Uterus (tissue), 4 donors: ENCODE results near the gene INSM1. TPM values are rescaled to one million over a fixed set of nuclear protein-coding genes. Genes with fewer than 3 reads are reported as not detected.

ENCODE experiments used
- DNase-seq, 2 donors: peaks; one replicate each; pipeline ENCODE4 v3.0.0-alpha.2; 2019 to 2020
- H3K27ac ChIP-seq, 2 donors: fragments of 200-600 bp; sonication (generic); 1 replicate in 1 of 2; 2 replicates in 1 of 2; pipeline ENCODE4 v1.5.1; 2016 to 2018
- H3K27me3 ChIP-seq, 2 donors: fragments of 200-600 bp; sonication (generic); one replicate each; pipeline ENCODE4 v1.5.1; 2018 to 2019; ENCODE audit warnings: control low read depth in 1 of 2
- H3K36me3 ChIP-seq, 2 donors: fragments of 200-600 bp; sonication (generic); one replicate each; pipeline ENCODE4 v1.5.1; 2019; ENCODE audit warnings: control low read depth in 1 of 2
- H3K4me1 ChIP-seq, 2 donors: fragments of 200-600 bp; sonication (generic); one replicate each; pipeline ENCODE4 v1.5.1; 2018 to 2019; ENCODE audit warnings: control low read depth in 1 of 2
- H3K4me3 ChIP-seq, 2 donors: fragments of 200-600 bp; sonication (generic); 1 replicate in 1 of 2; 2 replicates in 1 of 2; pipeline ENCODE4 v1.5.1; 2018 to 2019; ENCODE audit warnings: mild to moderate bottlenecking in 1 of 2
- H3K9me3 ChIP-seq, 2 donors: fragments of 200-600 bp; sonication (generic); one replicate each; pipeline ENCODE4 v1.5.1; 2019; ENCODE audit warnings: control low read depth in 1 of 2
- POLR2A ChIP-seq, 2 donors: fragments of 450-650 bp; IDR thresholded peaks; one replicate each; pipeline ENCODE4 v1.6.1; 2016; ENCODE audit warnings: antibody characterized with exemption in 2 of 2, mild to moderate bottlenecking in 1 of 2, moderate library complexity in 1 of 2
- intact Hi-C: fragments of 100-400 bp; cut with DNase I; formaldehyde crosslinking; loops from one replicate; pipeline ENCODE4 v1.15.1; 2023; ENCODE audit warnings: low total_unique reads
- total RNA-seq, 4 donors: library from RNA; depleted of rRNA in 3 of 4; stranded (reverse); fragments of >200 nt in 3 of 4; gene quantifications; one replicate each; pipeline versions ENCODE4 v1.1.0 to v1.2.4, GENCODE V29; 2014 to 2023
- TF ChIP-seq, protein P1 (sequence below), 4 experiments: fragments of 200-600 bp in 2 of 4; fragments of 450-650 bp in 2 of 4; sonication (generic) in 2 of 4; IDR thresholded peaks; one replicate each; pipeline ENCODE4 v1.5.1; 2016 to 2019; ENCODE audit warnings: antibody characterized with exemption in 4 of 4, mild to moderate bottlenecking in 2 of 4, moderate library complexity in 1 of 4
- donor health status: DM: yes; HTN: yes; CAD: no.

INSM1 gene
- total RNA-seq, 4 donors from 2014 or later, result not detected

DNA sequence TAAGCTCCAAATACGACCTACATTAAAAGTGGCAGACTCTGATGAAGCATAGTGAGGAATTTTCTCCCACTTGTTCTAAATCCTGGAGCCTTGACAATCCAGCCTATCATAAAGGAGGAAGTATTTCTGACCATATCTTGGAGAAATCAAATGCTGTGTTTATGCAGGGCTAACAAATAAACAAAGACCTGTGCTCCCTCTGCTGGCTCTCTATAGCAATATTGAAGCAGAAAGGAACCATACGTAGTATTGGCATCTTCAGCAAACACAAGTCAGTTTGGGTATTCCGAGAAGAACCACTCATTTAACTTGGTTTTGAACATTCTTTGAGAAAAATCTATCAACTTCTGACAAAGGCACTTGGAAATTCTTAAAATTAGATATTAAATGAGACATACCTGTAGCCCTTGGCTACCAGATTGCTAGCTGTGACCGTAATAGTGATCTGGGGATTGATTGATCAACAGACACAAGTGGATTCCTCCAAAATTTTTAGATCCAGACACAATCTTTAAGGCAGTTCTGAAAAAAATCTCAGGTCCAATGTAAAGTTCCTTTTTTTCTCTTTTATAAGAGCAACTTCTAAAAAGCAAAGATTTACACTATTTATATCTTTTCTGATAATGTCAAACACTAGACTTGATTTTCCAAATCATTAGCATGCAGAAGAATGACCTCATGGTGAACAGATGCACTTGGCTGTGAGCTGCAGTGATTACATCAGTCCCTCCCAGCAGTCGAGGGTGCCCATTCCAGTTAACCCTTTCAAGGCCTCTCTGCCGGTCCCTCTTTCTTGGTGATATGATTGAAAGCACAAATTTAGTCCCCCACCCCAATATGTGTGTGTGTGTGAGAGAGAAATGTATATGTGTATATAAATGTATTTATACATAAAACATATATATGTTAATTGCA, 40.2 kb downstream of the INSM1 start:
- no peak for DNase-seq
- Histone ChIP-seq H3K36me3 (no peaks in the 10 kb centered on the region), H3K27me3 (no peaks in the 10 kb centered on the region), H3K27ac (no peak overlapping the region), H3K9me3 (no peaks in the 10 kb centered on the region), H3K4me1 (no peaks in the 10 kb centered on the region), H3K4me3 (no peak overlapping the region)
- TF ChIP-seq, protein P1, sequence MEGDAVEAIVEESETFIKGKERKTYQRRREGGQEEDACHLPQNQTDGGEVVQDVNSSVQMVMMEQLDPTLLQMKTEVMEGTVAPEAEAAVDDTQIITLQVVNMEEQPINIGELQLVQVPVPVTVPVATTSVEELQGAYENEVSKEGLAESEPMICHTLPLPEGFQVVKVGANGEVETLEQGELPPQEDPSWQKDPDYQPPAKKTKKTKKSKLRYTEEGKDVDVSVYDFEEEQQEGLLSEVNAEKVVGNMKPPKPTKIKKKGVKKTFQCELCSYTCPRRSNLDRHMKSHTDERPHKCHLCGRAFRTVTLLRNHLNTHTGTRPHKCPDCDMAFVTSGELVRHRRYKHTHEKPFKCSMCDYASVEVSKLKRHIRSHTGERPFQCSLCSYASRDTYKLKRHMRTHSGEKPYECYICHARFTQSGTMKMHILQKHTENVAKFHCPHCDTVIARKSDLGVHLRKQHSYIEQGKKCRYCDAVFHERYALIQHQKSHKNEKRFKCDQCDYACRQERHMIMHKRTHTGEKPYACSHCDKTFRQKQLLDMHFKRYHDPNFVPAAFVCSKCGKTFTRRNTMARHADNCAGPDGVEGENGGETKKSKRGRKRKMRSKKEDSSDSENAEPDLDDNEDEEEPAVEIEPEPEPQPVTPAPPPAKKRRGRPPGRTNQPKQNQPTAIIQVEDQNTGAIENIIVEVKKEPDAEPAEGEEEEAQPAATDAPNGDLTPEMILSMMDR (IDR thresholded peaks at IDR 0.05), result no peak
- no peak for TF ChIP-seq POLR2A (IDR thresholded peaks at IDR 0.05)
- intact Hi-C loops, result no loop called here

DNA sequence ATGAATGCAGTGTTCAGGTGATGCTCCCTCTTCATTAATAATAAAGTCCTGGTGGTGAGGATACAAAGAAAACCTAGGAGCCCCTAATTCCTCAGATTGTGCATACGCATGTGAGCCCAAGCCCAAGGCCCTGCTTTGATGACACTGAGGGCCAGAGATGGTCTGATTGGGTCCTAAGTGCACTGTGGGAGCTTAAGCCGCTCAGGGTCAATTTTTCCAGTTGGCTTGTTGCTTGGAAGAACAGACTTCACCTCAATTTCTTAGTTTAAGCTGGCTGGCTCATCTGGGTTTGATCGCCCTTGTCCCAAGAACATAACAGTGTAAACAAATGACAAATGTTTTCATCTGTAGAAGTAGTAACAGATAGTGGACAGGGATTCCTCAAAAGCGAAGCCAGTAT, 41.4 kb downstream of the INSM1 start:
- H3K27ac ChIP-seq, result no peak overlapping the region
- H3K4me3 ChIP-seq, result no peak overlapping the region
- intact Hi-C loops, result no loop called here
- H3K36me3 ChIP-seq, result no peaks in the 10 kb centered on the region
- no peaks in the 10 kb centered on the region for H3K27me3 ChIP-seq
- H3K9me3 ChIP-seq, result no peaks in the 10 kb centered on the region
- no peaks in the 10 kb centered on the region for H3K4me1 ChIP-seq
- no peak for TF ChIP-seq POLR2A (IDR thresholded peaks at IDR 0.05)
- TF ChIP-seq, protein P1 (IDR thresholded peaks at IDR 0.05), result no peak
- no peak for DNase-seq

DNA sequence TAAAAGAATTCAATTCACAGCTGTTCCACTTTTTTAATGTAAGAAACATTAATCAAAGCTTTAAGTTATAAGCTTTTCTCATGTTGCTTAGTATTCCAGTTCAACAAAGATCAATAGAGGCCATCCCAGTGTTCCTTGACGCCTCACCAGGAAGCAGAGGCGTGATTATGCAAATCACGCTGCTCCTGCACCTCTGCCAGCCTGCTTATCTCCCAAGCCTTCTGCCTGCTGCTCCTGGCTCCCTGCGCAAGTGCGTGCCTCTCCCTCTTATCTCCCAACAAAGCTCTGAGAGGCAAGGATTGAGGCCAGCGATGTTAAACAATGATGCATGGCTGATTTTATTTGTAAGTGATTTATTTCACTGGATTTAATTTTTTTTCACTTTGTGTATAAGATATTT, 42.8 kb downstream of the INSM1 start:
- no peak for DNase-seq
- intact Hi-C loops, result no loop called here

DNA sequence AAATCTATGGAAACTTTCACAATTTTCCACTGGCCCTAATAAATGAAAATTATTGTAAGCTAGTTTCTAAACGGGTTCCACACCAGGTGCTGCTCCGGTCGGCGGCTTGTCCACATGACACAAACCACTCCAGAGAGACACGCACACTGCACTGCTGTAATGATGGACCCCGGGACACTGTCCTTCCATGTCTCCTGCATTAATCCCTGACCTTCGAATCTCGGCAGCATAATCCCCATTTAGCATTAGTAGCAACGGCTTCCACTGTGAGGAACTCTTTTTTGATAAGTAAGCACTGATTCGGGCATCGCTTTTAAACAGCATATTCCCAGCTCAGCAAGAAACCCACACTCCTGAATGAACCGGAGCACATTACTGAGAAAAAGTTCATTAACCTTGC, 43.5 kb downstream of the INSM1 start:
- Histone ChIP-seq H3K9me3 (no peaks in the 10 kb centered on the region), H3K27me3 (no peaks in the 10 kb centered on the region), H3K4me1 (no peaks in the 10 kb centered on the region), H3K4me3 (no peak overlapping the region), H3K27ac (no peak overlapping the region), H3K36me3 (no peaks in the 10 kb centered on the region)
- TF ChIP-seq POLR2A (IDR thresholded peaks at IDR 0.05), result no peak
- TF ChIP-seq, protein P1 (IDR thresholded peaks at IDR 0.05), result no peak
- intact Hi-C loops, result no loop called here
- no peak for DNase-seq

More for the DNA sequence above, 42.8 kb downstream of the INSM1 start:
- Histone ChIP-seq H3K27ac (no peak overlapping the region), H3K4me3 (no peak overlapping the region), H3K4me1 (no peaks in the 10 kb centered on the region), H3K36me3 (no peaks in the 10 kb centered on the region), H3K9me3 (no peaks in the 10 kb centered on the region), H3K27me3 (no peaks in the 10 kb centered on the region)
- TF ChIP-seq, protein P1 (IDR thresholded peaks at IDR 0.05), result no peak
- TF ChIP-seq POLR2A (IDR thresholded peaks at IDR 0.05), result no peak

DNA sequence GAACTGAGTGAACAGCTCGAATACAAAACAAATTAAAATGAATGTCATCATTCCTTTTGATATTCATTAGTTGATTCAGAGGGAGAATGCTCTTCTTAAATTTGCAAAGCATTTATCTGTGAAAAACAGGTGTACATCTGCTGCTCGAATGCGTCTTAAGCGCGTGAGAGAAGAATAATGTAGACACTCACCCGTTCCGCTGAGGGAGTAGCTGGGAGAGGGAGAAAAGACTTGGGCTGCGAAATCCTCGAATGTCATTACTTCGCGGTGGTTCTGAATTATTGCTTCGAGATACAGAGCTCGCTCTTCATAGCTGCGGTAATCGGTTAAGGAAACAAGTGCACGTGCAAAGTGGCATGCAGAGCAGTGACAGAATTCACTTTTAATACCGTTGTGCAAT, 43.9 kb downstream of the INSM1 start:
- Histone ChIP-seq H3K9me3 (no peaks in the 10 kb centered on the region), H3K4me3 (no peak overlapping the region), H3K4me1 (no peaks in the 10 kb centered on the region), H3K27ac (no peak overlapping the region), H3K27me3 (no peaks in the 10 kb centered on the region), H3K36me3 (no peaks in the 10 kb centered on the region)
- intact Hi-C loops, result no loop called here
- TF ChIP-seq, protein P1 (IDR thresholded peaks at IDR 0.05), result no peak
- TF ChIP-seq POLR2A (IDR thresholded peaks at IDR 0.05), result no peak
- no peak for DNase-seq
